Right lobe of liver (tissue), 6 donors: ENCODE measurements around the gene PDLIM7. TPM values are rescaled to one million over a fixed set of nuclear protein-coding genes. Genes with fewer than 3 reads are reported as not detected.
A peak's percentile ranks its signal among the peaks of the same experiment; 100 is the strongest.
"Not testable (repeated sequence)": the region's sequence is repeated elsewhere in the genome, so short reads cannot be mapped to it uniquely, and the experiment has no call there.

Source experiments
- ATAC-seq, 4 donors: fragments of 200-7000 bp; cut with Tn5 transposase; one replicate each; pipeline ENCODE4 v1.9.1; 2020; ENCODE audit warnings: mild to moderate bottlenecking in 4 of 4, moderate library complexity in 4 of 4
- DNase-seq, 3 donors: peaks; one replicate each; pipeline ENCODE4 v3.0.0-alpha.2; 2020
- H3K27ac ChIP-seq, 3 donors: fragments of 200-600 bp; one replicate each; pipeline ENCODE4 v1.8.0; 2022
- H3K27me3 ChIP-seq, 2 donors: fragments of 200-600 bp; one replicate each; pipeline ENCODE4 v1.8.0; 2022
- H3K36me3 ChIP-seq, 4 donors: fragments of 200-600 bp; sonication (generic) in 1 of 4; one replicate each; pipeline versions ENCODE4 v1.5.1 to v1.8.0; 2017 to 2022; ENCODE audit warnings: control low read depth in 1 of 4
- H3K4me1 ChIP-seq, 4 donors: fragments of 200-600 bp; sonication (generic) in 1 of 4; one replicate each; pipeline versions ENCODE4 v1.5.1 to v1.8.0; 2017 to 2022; ENCODE audit warnings: control low read depth in 1 of 4
- H3K4me3 ChIP-seq, 3 donors: fragments of 200-600 bp; one replicate each; pipeline ENCODE4 v1.8.0; 2022
- H3K9me3 ChIP-seq, 4 donors: fragments of 200-600 bp; sonication (generic) in 1 of 4; one replicate each; pipeline versions ENCODE4 v1.5.1 to v1.8.0; 2017 to 2022; ENCODE audit warnings: control low read depth in 1 of 4
- CTCF ChIP-seq, 4 donors: fragments of 200-600 bp in 3 of 4; fragments of 450-650 bp in 1 of 4; IDR thresholded peaks; one replicate each; pipeline versions ENCODE4 v1.5.1 to v1.8.0; 2016 to 2022; ENCODE audit warnings: antibody characterized with exemption in 4 of 4, mild to moderate bottlenecking in 2 of 4
- POLR2A ChIP-seq: fragments of 450-650 bp; IDR thresholded peaks from one replicate; pipeline ENCODE4 v1.6.1; 2017; ENCODE audit warnings: antibody characterized with exemption, mild to moderate bottlenecking
- WGBS: methylation state at CpG from one replicate; pipeline ENCODE4 v1.1.6; 2018; ENCODE audit warnings: low coverage, low lambda C conversion rate; ENCODE audit not compliant: insufficient coverage; ENCODE audit errors: missing lambda C conversion rate; 5-methylcytosine and 5-hydroxymethylcytosine counted together
- intact Hi-C, 2 donors: fragments of 100-400 bp; cut with DNase I; formaldehyde crosslinking; loops; one replicate each; pipeline versions ENCODE4 v1.11.2 to v1.14.1; 2022
- total RNA-seq, 6 experiments: library from RNA; depleted of rRNA in 2 of 6; stranded (reverse); fragments of >200 nt in 2 of 6; fragmentation: NEBNext Ultra II Directional in 3 of 6; extraction: Animal tissue kit (Norgen Biotek cat#: 25700) in 3 of 6; gene quantifications; one replicate each; pipeline versions ENCODE4 v1.1.0 to v1.2.4, GENCODE V29; 2016 to 2023
- donor health status: DM: no; HTN: yes; CAD: no.
- donor health status: DM: no; HTN: no; CAD: no.
- donor health status: DM: no; HTN: no; CAD: no.
- donor health status: DM: no; HTN: yes; CAD: no.
- donor health status: DM: no; HTN: yes; CAD: no.

Gene PDLIM7
- total RNA-seq, 6 experiments from 2014 or later = 3.7 to 24.0 (median 13.6) TPM

GRCh38 chr5:177536386-177536785 lies 39.0 kb upstream of the PDLIM7 start:
- intact Hi-C loops = no loop called here
- peaks cover 0 to 17% (median 6%) of the 10 kb centered on the region in 4 donors for H3K4me1 ChIP-seq
- no peak overlapping the region for H3K27ac ChIP-seq
- H3K27me3 ChIP-seq = no peaks in the 10 kb centered on the region
- WGBS = 100% methylated on average over 4 of the region's 10 CpGs
- TF ChIP-seq POLR2A (no peak), CTCF (IDR thresholded peaks at IDR 0.05) (no peak)
- H3K36me3 ChIP-seq = peaks cover 0 to 43% (median 4%) of the 10 kb centered on the region in 4 donors
- H3K4me3 ChIP-seq = no peak overlapping the region
- ATAC-seq = no peak
- no peaks in the 10 kb centered on the region for H3K9me3 ChIP-seq
- DNase-seq = no peak

GRCh38 chr5:177535125-177535524 lies 37.7 kb upstream of the PDLIM7 start:
- H3K36me3 ChIP-seq = peaks cover 0 to 54% (median 6%) of the 10 kb centered on the region in 4 donors

GRCh38 chr5:177534433-177534832 lies 37.0 kb upstream of the PDLIM7 start:
- intact Hi-C loops, H3K4me3 ChIP-seq, H3K27me3 ChIP-seq, H3K9me3 ChIP-seq: not testable (repeated sequence)
- DNase-seq (peak in 1 of 3 donors; percentile 62), ATAC-seq (peak; percentile 70 to 76 (median 71))
- Histone ChIP-seq H3K36me3 (peaks cover 0 to 61% (median 6%) of the 10 kb centered on the region in 4 donors), H3K27ac (peak overlapping the region in 2 of 3 donors; percentile 19 to 26), H3K4me1 (peaks cover 0 to 17% (median 6%) of the 10 kb centered on the region in 4 donors)
- WGBS = 23% methylated on average over 4 of the region's 7 CpGs

More at GRCh38 chr5:177535125-177535524, 37.7 kb upstream of the PDLIM7 start:
- no peaks in the 10 kb centered on the region for H3K9me3 ChIP-seq
- H3K27ac ChIP-seq = peak overlapping the region in 2 of 3 donors; percentile 19 to 26
- TF ChIP-seq POLR2A (no peak), CTCF (IDR thresholded peaks at IDR 0.05) (peak; percentile 4 to 27 (median 8))
- peak; percentile 54 to 70 (median 61) for ATAC-seq
- no peak for DNase-seq
- intact Hi-C loops = no loop called here
- 17% methylated on average over 7 of the region's 7 CpGs for WGBS
- H3K4me3 ChIP-seq = no peak overlapping the region
- H3K27me3 ChIP-seq = no peaks in the 10 kb centered on the region
- H3K4me1 ChIP-seq = peaks cover 0 to 17% (median 6%) of the 10 kb centered on the region in 4 donors

- TF ChIP-seq CTCF (IDR thresholded peaks at IDR 0.05) (no peak), POLR2A (no peak)
- Histone ChIP-seq H3K36me3 (peaks cover 0 to 56% (median 16%) of the 10 kb centered on the region in 4 donors), H3K4me1 (peaks cover 0 to 17% (median 6%) of the 10 kb centered on the region in 4 donors), H3K4me3 (no peak overlapping the region), H3K9me3 (no peaks in the 10 kb centered on the region), H3K27me3 (no peaks in the 10 kb centered on the region), H3K27ac (no peak overlapping the region)
- no peak for DNase-seq
- ATAC-seq = no peak
- WGBS = 83% methylated on average over 1 of the region's 27 CpGs
- intact Hi-C loops = no loop called here
These were observed 34.0 kb upstream of the PDLIM7 start for GRCh38 chr5:177531209-177531940.

GRCh38 chr5:177530638-177531037 lies 33.2 kb upstream of the PDLIM7 start:
- Histone ChIP-seq H3K9me3 (no peaks in the 10 kb centered on the region), H3K4me3 (no peak overlapping the region), H3K27me3 (no peaks in the 10 kb centered on the region), H3K27ac (no peak overlapping the region), H3K4me1 (peaks cover 0 to 17% (median 6%) of the 10 kb centered on the region in 4 donors), H3K36me3 (peaks cover 0 to 64% (median 14%) of the 10 kb centered on the region in 4 donors)
- no peak for ATAC-seq
- intact Hi-C loops = no loop called here
- TF ChIP-seq CTCF (IDR thresholded peaks at IDR 0.05) = no peak
- TF ChIP-seq POLR2A = no peak
- 74% methylated on average over 2 of the region's 3 CpGs for WGBS
- DNase-seq = no peak
